Neural progenitor cell (in vitro differentiated cells): ENCODE data around the gene WDR64. TPM values are rescaled to one million over a fixed set of nuclear protein-coding genes. Genes with fewer than 3 reads are reported as not detected.
"Not testable (repeated sequence)": the region's sequence is repeated elsewhere in the genome, so short reads cannot be mapped to it uniquely, and the experiment has no call there.

ENCODE experiments used
- DNase-seq: peaks from one replicate; pipeline ENCODE4 v3.0.0-alpha.2; 2016; ENCODE audit warnings: low spot score
- H2AFZ ChIP-seq: fragments of 200-600 bp; sonication (generic); replicated peaks from 2 replicates; pipeline ENCODE4 v1.6.1; 2016; ENCODE audit warnings: antibody characterized with exemption
- H3F3A ChIP-seq: fragments of 200-600 bp; sonication (generic); 2 replicates; pipeline ENCODE4 v1.6.1; 2016; ENCODE audit warnings: antibody characterized with exemption, low read depth
- H3K27ac ChIP-seq: fragments of 200-600 bp; sonication (generic); 2 replicates; pipeline ENCODE4 v1.5.1; 2016; ENCODE audit warnings: mild to moderate bottlenecking
- H3K27me3 ChIP-seq: fragments of 200-600 bp; sonication (generic); 2 replicates; pipeline ENCODE4 v1.6.1; 2016; ENCODE audit warnings: mild to moderate bottlenecking, moderate library complexity
- H3K36me3 ChIP-seq: fragments of 200-600 bp; sonication (generic); 2 replicates; pipeline ENCODE4 v1.5.1; 2016
- H3K4me1 ChIP-seq: fragments of 200-600 bp; sonication (generic); 2 replicates; pipeline ENCODE4 v1.6.1; 2016; ENCODE audit warnings: mixed run types
- H3K4me2 ChIP-seq: fragments of 200-600 bp; sonication (generic); 2 replicates; pipeline ENCODE4 v1.6.1; 2016
- H3K4me3 ChIP-seq: fragments of 200-600 bp; sonication (generic); 2 replicates; pipeline ENCODE4 v1.5.1; 2016
- H3K79me2 ChIP-seq: fragments of 200-600 bp; sonication (generic); 2 replicates; pipeline ENCODE4 v1.6.1; 2016; ENCODE audit warnings: low read depth
- H3K9ac ChIP-seq: fragments of 200-600 bp; sonication (generic); 2 replicates; pipeline ENCODE4 v1.6.1; 2016
- H3K9me3 ChIP-seq: fragments of 200-600 bp; sonication (generic); 2 replicates; pipeline ENCODE4 v1.5.1; 2016; ENCODE audit warnings: low read depth
- H4K20me1 ChIP-seq: fragments of 200-600 bp; sonication (generic); 2 replicates; pipeline ENCODE4 v1.6.1; 2016; ENCODE audit warnings: low read depth
- H3K27ac Mint-ChIP-seq: 3 replicates; pipeline ENCODE4 v1.8.0; 2021; ENCODE audit warnings: mixed read lengths
- H3K27me3 Mint-ChIP-seq: 2 replicates; pipeline ENCODE4 v1.8.0; 2022; ENCODE audit warnings: low read depth, mild to moderate bottlenecking, inconsistent platforms, moderate library complexity, mixed read lengths; ENCODE audit not compliant: insufficient read depth
- H3K36me3 Mint-ChIP-seq: 3 replicates; pipeline ENCODE4 v1.8.0; 2021; ENCODE audit warnings: mixed read lengths
- H3K4me1 Mint-ChIP-seq: 3 replicates; pipeline ENCODE4 v1.8.0; 2021; ENCODE audit warnings: mixed read lengths
- H3K4me3 Mint-ChIP-seq: 3 replicates; pipeline ENCODE4 v1.8.0; 2021; ENCODE audit warnings: mild to moderate bottlenecking, moderate library complexity, mixed read lengths
- H3K9me3 Mint-ChIP-seq: 3 replicates; pipeline ENCODE4 v1.8.0; 2020; ENCODE audit warnings: mixed read lengths
- EZH2 ChIP-seq: fragments of 200-600 bp; sonication (generic); IDR thresholded peaks from 2 replicates; pipeline ENCODE4 v1.6.1; 2017; ENCODE audit warnings: antibody characterized with exemption, mild to moderate bottlenecking, moderate library complexity
- EZH2phosphoT487 ChIP-seq: fragments of 200-600 bp; sonication (generic); IDR thresholded peaks from 2 replicates; pipeline ENCODE4 v1.6.1; 2017; ENCODE audit warnings: antibody characterized with exemption
- total RNA-seq: library from RNA; depleted of rRNA; stranded (reverse); fragments of >200 nt; gene quantifications from 2 replicates; pipeline ENCODE4 v1.2.3, GENCODE V29; 2015; ENCODE audit warnings: low replicate concordance
- TF ChIP-seq, protein P1 (sequence below): fragments of 200-600 bp; sonication (generic); IDR thresholded peaks from 2 replicates; pipeline ENCODE4 v1.5.1; 2017; ENCODE audit warnings: antibody characterized with exemption, mild to moderate bottlenecking

Gene WDR64
- total RNA-seq, 1 donor from 2014 or later = not detected

DNA sequence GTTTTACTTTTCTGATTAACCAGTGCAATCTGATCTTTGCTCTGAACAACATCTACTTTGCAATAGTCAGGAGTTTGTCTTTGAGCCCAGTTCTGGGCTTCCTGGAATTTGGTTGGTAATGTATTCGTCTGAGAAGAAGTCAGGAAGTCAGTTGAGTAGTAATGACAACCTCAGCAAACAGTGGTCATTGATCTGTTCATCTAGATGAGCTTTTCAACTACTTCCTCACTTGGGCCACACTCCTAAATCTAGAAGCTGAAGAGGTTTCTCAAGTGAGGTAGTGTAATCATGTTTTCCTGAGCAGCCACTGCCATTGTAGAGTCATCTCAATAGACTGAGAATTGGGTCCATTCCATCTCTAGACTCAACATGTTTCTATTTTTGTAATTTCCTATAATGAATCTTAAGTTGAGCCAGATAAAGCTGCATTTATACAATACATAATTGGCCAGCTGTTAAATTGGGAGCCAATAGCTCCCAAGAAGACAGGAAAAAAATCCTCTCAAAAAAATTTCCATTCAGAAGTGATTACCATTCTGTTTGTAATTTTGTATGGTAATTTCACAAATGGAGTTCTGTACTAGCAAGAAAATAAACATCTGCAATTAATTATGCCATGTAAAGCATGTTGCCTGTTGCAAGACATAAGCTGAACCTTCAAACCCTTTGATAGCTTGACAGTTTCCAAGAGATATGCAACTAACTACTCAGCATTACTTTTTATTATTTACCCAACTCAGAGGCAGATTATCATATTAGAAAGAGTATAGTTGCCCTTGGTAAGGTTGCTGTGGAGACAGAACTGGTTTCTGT, 49.6 kb downstream of the WDR64 start:
- Mint-ChIP-seq H3K4me1 (no peaks in the 10 kb centered on the region), H3K27ac (no peak overlapping the region), H3K36me3 (no peaks in the 10 kb centered on the region), H3K27me3 (no peaks in the 10 kb centered on the region), H3K9me3 (no peaks in the 10 kb centered on the region), H3K4me3 (no peak overlapping the region)
- Histone ChIP-seq H3K4me2 (no peak overlapping the region), H3K4me1 (no peaks in the 10 kb centered on the region), H3K9ac (no peak overlapping the region), H3K4me3 (no peak overlapping the region), H3K36me3 (no peaks in the 10 kb centered on the region), H4K20me1 (no peaks in the 10 kb centered on the region), H3K27me3 (no peaks in the 10 kb centered on the region), H3F3A (no peaks in the 10 kb centered on the region), H3K27ac (no peak overlapping the region), H3K79me2 (no peaks in the 10 kb centered on the region), H2AFZ (no peak overlapping the region), H3K9me3 (no peaks in the 10 kb centered on the region)
- TF ChIP-seq EZH2phosphoT487 (no peak), EZH2 (no peak)
- TF ChIP-seq, protein P1, sequence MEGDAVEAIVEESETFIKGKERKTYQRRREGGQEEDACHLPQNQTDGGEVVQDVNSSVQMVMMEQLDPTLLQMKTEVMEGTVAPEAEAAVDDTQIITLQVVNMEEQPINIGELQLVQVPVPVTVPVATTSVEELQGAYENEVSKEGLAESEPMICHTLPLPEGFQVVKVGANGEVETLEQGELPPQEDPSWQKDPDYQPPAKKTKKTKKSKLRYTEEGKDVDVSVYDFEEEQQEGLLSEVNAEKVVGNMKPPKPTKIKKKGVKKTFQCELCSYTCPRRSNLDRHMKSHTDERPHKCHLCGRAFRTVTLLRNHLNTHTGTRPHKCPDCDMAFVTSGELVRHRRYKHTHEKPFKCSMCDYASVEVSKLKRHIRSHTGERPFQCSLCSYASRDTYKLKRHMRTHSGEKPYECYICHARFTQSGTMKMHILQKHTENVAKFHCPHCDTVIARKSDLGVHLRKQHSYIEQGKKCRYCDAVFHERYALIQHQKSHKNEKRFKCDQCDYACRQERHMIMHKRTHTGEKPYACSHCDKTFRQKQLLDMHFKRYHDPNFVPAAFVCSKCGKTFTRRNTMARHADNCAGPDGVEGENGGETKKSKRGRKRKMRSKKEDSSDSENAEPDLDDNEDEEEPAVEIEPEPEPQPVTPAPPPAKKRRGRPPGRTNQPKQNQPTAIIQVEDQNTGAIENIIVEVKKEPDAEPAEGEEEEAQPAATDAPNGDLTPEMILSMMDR = no peak
- DNase-seq = no peak

DNA sequence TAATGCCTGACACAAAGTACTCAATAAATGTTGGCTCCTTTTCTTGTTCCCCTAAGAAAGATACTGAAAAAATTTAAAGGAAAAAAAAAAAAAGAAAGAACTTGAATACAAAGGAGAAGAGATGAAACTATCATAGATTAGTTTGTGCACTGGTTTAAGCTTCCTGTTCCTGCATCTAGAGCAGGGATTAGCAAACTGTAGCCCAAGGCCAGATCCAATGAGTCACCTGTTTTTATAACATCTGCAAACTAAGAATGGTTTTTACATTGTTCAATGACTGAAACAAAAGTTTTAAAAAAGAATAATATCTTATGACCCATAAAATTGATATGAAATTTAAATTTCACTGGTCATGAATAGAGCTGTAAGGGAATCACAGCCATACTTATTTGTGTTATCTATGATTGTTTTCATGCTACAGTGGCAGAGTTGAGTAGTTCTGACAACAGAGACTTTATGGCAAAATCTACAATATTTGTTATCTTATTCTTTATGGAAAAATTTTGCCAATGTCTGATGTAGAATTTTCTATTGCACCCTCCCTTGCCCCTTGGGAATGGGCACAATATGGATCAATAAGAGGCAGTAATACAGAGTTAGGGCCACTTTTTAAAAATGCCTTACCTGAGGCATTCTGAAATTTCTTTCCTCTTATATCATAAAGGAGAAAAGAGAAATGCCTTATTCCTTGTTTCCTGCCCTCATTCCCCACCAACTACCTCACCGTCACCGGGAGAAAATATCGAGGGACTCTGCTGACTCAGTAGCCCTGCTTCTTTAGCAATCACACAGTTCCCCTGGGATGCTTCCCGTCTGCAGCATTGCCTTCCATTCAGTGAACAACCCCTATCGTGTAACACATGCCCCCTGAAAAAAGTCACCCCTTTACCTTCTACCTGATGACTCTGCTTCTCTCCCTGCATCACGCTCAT, 50.6 kb downstream of the WDR64 start:
- no peaks in the 10 kb centered on the region for H3K27me3 Mint-ChIP-seq

DNA sequence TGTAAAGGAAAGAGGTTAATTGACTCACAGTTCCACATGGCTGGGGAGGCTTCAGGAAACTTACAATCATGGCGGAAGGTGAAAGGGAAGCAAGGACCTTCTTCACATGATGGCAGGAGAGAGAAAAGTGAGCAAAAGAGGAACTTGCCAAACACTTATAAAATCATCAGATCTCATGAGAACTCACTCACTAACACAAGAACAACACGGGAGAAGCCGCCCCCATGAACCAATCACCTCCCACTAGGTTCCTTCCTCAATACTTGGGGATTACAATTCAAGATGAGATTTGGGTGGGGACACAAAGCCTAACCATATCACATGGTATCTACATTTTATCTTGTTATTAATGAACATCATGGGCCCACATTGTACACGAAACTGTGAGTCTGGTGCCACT, 51.7 kb downstream of the WDR64 start:
- H3K36me3 ChIP-seq, H3F3A ChIP-seq, H3K27me3 ChIP-seq, H3K27me3 Mint-ChIP-seq, H3K27ac Mint-ChIP-seq, H3K4me3 ChIP-seq, H2AFZ ChIP-seq, DNase-seq, H3K9me3 Mint-ChIP-seq, H3K4me1 ChIP-seq, H3K4me2 ChIP-seq, H4K20me1 ChIP-seq, H3K79me2 ChIP-seq, H3K9ac ChIP-seq, H3K4me3 Mint-ChIP-seq, H3K36me3 Mint-ChIP-seq, H3K27ac ChIP-seq, H3K9me3 ChIP-seq: not testable (repeated sequence)
- H3K4me1 Mint-ChIP-seq = peaks cover 11% of the 10 kb centered on the region

More for the DNA sequence above, 50.6 kb downstream of the WDR64 start:
- H3F3A ChIP-seq = no peaks in the 10 kb centered on the region
- TF ChIP-seq EZH2phosphoT487 = no peak
- no peak for TF ChIP-seq EZH2
- TF ChIP-seq, protein P1 = no peak
- no peaks in the 10 kb centered on the region for H3K4me1 ChIP-seq
- Mint-ChIP-seq H3K4me1 (peaks cover 8% of the 10 kb centered on the region), H3K36me3 (no peaks in the 10 kb centered on the region), H3K27ac (no peak overlapping the region), H3K9me3 (no peaks in the 10 kb centered on the region), H3K4me3 (no peak overlapping the region)
- H3K4me2 ChIP-seq = no peak overlapping the region
- H3K27me3 ChIP-seq = no peaks in the 10 kb centered on the region
- no peak for DNase-seq
- no peak overlapping the region for H3K9ac ChIP-seq
- no peaks in the 10 kb centered on the region for H3K79me2 ChIP-seq
- H3K27ac ChIP-seq = no peak overlapping the region
- H3K36me3 ChIP-seq = no peaks in the 10 kb centered on the region
- no peaks in the 10 kb centered on the region for H4K20me1 ChIP-seq
- H3K4me3 ChIP-seq = no peak overlapping the region
- H3K9me3 ChIP-seq = no peaks in the 10 kb centered on the region
- no peak overlapping the region for H2AFZ ChIP-seq
